HG02943 (cell line): ENCODE data around the gene STK11.

Experiments used
- ATAC-seq: cut with Tn5 transposase; IDR thresholded peaks from one replicate; pipeline ENCODE4 v1.9.1; 2021; ENCODE audit warnings: mild to moderate bottlenecking, low read depth, moderate library complexity; ENCODE audit not compliant: unreplicated experiment

The STK11 gene

DNA sequence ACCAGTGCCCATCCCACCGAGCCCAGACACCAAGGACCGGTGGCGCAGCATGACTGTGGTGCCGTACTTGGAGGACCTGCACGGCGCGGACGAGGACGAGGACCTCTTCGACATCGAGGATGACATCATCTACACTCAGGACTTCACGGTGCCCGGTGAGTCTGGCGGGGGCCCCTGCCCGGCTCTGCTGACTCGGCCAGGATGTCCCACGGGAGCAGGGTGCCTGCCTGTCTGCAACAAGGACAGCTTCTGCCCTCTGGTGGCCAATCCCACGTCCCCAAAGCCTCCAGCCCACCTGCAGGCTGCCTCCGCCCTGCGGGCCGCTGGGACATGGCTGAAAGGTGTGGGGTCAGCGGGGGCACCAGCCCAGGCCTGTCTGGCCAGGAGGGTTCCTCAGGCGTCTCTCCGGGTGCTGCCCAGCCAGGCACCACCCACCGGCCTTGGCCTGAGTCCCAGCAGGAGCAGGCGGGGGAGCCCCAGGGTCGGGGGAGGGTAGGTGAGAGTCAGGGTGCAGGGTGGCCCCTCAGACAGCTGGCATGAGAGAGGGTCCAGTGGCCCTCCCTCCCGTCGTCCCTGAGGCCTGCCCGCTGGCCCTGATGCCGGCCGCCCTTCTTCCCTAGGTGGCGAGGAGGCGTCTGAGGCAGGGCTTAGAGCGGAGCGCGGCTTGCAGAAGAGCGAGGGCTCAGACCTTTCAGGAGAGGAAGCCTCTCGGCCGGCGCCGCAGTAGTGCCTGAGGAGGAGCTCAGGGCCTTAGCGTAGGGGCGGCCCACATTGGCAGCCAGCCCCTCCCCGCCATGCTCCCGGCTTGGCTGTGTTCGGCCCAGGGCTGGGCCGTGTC is 17.7 kb downstream of the STK11 start:
- ATAC-seq = no peak

- ATAC-seq = no peak
These were observed 18.7 kb downstream of the STK11 start for GRCh38 chr19:1224047-1224825.

DNA sequence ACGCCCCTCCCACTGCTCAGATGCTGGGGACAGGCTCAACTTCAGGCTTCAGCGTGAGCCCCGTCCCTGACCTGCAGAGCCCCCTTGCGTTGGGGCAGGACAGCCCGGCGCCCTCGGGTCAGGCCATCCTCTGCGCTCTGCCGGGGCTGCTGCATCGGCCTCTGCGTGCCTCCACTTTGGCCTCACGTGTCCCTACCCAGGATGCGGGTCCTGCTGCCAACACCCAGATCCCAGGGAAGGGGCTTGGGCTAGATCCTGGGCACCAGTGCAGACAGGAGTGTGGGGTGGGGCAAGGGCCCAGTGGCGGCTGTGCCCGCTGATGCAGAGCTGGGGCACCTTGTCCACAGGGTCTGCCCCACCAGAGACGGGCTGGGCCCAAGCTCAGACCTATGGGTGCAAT is 19.3 kb downstream of the STK11 start:
- ATAC-seq = no peak

DNA sequence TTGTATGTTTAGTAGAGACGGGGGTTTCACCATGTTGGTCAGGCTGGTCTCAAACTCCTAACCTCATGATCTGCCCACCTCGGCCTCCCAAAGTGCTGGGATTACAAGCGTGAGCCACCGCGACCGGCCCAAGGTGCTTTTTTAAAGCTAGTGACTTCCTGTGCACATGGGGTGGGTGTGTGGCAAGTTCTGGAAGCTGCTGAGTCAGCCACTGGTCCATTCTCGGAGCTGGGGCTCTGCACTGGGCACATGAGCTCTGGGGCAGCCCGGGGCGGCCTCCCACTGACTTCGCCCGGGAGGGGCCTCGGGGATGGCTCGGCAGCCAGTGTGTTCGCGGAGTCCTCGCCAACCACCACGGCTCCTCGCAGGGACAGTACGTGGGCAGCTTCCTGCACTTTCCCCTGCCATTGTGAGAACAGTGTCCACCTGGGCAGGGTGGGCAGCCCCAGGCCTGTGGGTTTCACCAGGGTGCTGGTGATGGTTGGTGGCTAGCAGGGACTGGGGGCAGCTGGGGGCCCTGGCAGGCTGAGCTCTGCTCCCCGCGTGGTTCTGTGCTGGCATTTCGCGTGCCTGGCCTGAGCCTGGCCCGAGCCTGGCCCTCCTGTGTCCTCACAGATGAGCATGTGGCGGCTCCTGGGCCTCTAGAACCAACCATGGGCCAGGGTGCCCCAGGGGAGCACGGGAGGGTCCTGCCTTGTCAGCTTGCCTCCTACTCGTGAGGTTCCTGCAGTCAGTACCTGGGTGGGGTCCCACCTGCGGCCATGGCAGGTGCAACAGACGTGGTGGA is 20.1 kb downstream of the STK11 start:
- ATAC-seq = no peak

DNA sequence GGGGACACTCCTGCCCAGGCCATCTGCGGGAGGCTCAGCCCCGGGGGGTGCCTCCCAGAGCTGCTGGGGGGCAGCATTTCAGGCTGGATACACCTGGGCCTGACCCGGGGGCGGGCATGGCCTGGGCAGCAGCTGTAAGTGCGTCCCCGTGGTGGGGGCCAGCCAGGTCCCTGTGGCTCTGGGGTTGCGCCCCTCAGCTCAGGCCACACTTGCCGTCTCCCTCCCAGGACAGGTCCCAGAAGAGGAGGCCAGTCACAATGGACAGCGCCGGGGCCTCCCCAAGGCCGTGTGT is 20.6 kb downstream of the STK11 start:
- ATAC-seq = no peak

DNA sequence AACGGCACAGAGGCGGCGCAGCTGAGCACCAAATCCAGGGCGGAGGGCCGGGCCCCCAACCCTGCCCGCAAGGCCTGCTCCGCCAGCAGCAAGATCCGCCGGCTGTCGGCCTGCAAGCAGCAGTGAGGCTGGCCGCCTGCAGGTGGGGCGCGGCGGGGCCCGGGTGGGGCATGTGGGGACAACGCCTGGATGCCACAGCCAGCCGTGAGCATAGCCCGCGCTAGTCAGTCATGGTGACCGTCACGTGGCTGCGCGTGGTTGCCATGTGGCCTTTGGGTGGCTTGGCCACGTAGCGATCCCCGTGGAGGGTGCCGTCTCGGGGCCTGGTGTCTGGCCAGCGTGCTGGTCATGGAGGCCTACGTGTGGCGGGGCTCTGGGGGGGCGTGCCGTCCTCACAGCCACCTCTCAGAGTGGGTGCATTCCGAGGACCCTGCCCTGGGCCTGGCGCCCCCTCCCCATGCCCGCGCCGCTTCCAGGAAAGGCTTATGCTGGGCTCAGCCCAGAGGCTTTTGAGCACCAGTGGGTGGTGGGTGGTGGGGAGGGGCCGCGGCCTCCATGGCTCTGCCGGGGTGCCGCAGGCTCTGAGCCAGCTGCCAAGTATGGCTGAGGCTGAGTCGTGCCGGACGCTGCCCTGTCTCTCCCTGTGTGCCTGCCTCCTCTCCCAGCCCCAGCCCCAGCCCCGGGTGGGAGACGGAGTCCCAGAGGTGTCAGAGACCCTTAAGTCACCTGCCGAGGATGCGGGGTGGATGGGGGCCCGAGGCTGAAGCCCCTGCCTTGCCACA is 21.1 kb downstream of the STK11 start:
- no peak for ATAC-seq

DNA sequence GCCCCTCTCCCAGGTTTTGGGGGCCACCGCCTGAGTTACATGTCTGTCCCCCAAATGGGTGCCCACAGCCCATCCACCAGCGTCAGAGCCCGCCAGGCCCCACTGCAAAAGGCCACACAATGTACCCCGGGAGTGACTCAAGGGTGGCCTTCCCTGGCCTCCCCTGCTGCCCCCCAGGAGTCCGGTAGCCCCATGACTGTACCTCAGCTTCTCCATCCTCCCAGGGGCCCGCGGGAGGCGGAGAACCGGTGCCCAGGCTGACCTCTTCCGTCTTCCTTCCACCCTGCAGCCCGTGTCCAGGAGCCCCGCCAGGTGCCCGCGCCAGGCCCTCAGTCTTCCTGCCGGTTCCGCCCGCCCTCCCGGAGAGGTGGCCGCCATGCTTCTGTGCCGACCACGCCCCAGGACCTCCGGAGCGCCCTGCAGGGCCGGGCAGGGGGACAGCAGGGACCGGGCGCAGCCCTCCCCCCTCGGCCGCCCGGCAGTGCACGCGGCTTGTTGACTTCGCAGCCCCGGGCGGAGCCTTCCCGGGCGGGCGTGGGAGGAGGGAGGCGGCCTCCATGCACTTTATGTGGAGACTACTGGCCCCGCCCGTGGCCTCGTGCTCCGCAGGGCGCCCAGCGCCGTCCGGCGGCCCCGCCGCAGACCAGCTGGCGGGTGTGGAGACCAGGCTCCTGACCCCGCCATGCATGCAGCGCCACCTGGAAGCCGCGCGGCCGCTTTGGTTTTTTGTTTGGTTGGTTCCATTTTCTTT is 21.9 kb downstream of the STK11 start:
- no peak for ATAC-seq

GRCh38 chr19:1228161-1228957 is 22.8 kb downstream of the STK11 start:
- ATAC-seq = no peak

GRCh38 chr19:1229056-1229923 is 23.7 kb downstream of the STK11 start:
- ATAC-seq = no peak

DNA sequence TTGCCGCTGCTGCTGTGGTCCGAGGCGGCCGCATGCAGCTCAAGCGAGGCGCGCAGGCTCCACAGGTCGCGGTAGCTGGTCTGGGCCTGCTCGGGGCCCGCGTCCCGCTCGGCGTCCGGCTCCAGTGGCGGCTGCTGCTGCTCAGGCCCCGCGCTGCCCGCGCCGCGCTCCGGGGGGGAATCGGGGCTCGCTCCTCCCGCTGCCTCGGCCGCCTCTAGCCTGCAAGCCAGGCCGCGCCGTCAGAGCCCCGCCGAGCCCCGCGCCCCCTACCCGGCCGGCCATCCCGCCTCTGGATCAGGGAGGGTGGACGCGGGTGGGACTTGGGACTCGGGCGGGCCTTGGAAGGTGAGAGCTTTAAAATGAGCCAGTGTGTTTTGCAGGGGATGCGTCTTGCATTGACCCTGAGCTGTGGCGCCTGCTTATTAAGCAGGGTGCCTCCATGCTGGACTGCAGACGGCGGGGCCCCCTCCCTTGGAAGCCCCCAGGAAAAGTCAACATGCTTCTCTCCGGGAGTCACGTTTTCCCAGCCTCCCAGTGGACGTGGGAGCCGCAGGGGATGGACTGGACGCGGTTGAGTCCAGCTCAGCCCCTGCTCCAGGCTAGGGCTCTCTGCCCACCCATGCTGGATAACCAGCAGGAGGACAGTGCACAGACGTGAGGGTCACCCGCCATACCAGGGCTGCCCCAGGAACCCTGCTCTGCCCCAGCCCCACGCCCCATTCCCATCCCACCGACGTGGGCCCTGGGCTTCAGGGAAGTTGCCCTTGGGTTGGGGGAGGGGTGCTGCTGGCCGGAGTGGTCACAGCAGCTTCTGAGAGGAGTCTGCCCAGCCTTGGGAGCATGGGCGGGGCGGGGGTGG is 24.6 kb downstream of the STK11 start:
- no peak for ATAC-seq

DNA sequence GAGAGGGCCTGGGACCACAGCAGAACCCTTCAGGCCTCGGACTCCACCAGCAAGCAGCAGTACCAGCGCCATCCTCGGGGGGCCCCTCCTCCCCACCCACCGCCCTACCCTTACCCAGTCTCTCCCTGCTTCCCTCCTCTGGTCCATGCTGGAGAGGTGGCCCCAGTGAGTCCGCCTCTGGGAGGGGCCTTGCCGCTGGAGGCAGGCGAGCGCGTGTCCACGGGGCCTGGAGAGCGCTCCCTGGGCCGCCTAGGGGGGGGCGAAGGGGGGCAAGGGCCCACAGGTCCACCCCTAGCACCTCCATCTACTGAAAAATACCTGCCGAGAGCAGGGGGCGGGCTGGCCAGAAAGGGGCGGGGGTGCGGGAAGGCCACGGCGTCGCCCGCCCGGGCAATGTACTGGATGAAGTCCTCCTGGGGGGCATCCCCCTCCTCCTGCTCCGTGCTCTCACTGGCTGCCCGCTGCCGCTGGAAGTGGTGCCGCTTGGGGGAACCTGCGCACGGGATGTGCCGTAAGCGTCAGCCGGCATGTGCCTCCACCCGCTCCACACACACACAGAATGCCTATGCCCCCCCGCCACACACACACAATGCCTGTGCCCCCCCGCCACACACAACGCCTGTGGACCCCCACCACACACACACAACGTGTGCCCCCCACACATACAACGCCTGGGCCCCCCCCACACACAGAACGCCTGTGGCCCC is 25.4 kb downstream of the STK11 start:
- ATAC-seq = no peak

- no peak for ATAC-seq
These were observed 26.4 kb downstream of the STK11 start for GRCh38 chr19:1231729-1232637.

- no peak for ATAC-seq
These were observed 27.1 kb downstream of the STK11 start for GRCh38 chr19:1232652-1233072.

DNA sequence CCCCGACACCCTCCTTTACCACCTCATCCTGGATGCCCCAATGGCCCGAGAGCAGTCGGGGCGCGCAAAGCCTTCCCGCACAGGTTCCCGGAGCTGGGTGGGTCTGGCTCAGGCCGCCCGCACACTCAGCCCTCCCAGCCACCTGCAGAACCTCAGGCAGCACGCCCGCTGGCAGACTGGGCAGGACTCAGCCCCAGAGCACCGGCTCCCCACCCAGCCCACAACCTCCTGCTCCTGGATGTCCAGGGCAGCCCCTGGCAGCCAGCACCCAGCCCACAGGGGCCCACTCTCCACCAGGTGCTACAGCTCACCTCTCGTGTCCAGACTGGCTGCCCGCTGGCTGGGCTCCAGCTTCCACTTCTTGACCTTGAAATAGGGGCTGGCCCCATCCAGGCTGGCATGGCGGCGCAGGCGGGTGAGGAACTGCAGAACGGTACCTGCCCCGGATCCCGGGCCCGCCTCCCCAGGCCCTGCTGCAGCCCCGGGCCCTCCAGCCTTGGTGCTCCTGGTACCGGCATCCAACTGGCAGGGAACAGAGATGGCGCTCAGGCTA is 27.6 kb downstream of the STK11 start:
- no peak for ATAC-seq
